Endothelial cell of umbilical vein (primary cell): ENCODE results near the gene RPS19BP1. TPM values are rescaled to one million over a fixed set of nuclear protein-coding genes. Genes with fewer than 3 reads are reported as not detected.

ENCODE experiments used
- BruUV-seq: library from RNA; stranded (reverse); fragments of 400-500 nt; replicated peaks from 2 replicates; lab custom pipeline; 2021; lab: Mats Ljungman, UMichigan
- CTCF ChIA-PET: fragments of 300-600, 350-600 bp; sonication (Branson Sonifier 250); formaldehyde crosslinking; loops from one replicate; lab custom pipeline; 2021; ENCODE audit warnings: antibody characterized with exemption, inconsistent platforms; lab: Charles Lee
- POLR2A ChIA-PET: fragments of 300-600, 350-600 bp; sonication (Branson Sonifier 250); formaldehyde crosslinking; loops from one replicate; lab custom pipeline; 2021; ENCODE audit warnings: antibody characterized with exemption, inconsistent platforms; lab: Charles Lee
- DNase-seq: peaks from one replicate; pipeline ENCODE4 v3.0.0-alpha.2; 2011; ENCODE audit warnings: low read depth, low spot score
- FAIRE-seq: peaks from 2 replicates; lab custom pipeline; 2011; peaks lifted over from hg19 to GRCh38; lab: Jason Lieb, UNC
- H2AFZ ChIP-seq: 2 replicates; pipeline ENCODE4 v1.6.0; 2012; ENCODE audit warnings: low read depth, low read length, control low read depth, inconsistent platforms
- H3K27ac ChIP-seq: 2 replicates; pipeline ENCODE4 v1.5.1; 2011; ENCODE audit warnings: low read depth, mild to moderate bottlenecking, control low read depth, low read length, moderate library complexity; ENCODE audit not compliant: insufficient read depth
- H3K27me3 ChIP-seq, 2 experiments: 2 replicates each; pipeline versions ENCODE4 v1.6.0 to v1.6.1; 2011; ENCODE audit warnings: low read length in 2 of 2, mixed read lengths in 1 of 2; ENCODE audit not compliant: control insufficient read depth in 2 of 2, insufficient read depth in 2 of 2
- H3K36me3 ChIP-seq, 2 experiments: 2 replicates in 1 of 2; 3 replicates in 1 of 2; pipeline ENCODE4 v1.5.1; 2011; ENCODE audit warnings: low read length in 2 of 2, mild to moderate bottlenecking in 1 of 2, moderate library complexity in 1 of 2; ENCODE audit not compliant: control insufficient read depth in 2 of 2, insufficient read depth in 2 of 2; ENCODE audit errors: extremely low read depth in 1 of 2
- H3K4me1 ChIP-seq: 3 replicates; pipeline ENCODE4 v1.5.1; 2011; ENCODE audit warnings: mild to moderate bottlenecking, low read length; ENCODE audit not compliant: control insufficient read depth, insufficient read depth; ENCODE audit errors: extremely low read depth
- H3K4me2 ChIP-seq: 2 replicates; pipeline ENCODE4 v1.6.1; 2011; ENCODE audit warnings: low read length, control low read depth, mixed read lengths; ENCODE audit not compliant: insufficient read depth
- H3K4me3 ChIP-seq, 3 experiments: fragments of 200-600 bp in 1 of 3; sonication (generic), shearing (Covaris generic) in 1 of 3; replicated peaks in 1 of 3; 2 replicates each; pipeline ENCODE4 v1.5.1; 2011 to 2016; ENCODE audit warnings: control low read depth in 3 of 3, low read length in 3 of 3, mild to moderate bottlenecking in 2 of 3, inconsistent platforms in 1 of 3, low read depth in 1 of 3, moderate library complexity in 1 of 3; ENCODE audit not compliant: insufficient read depth in 1 of 3
- H3K79me2 ChIP-seq: 2 replicates; pipeline ENCODE4 v1.6.0; 2012; ENCODE audit warnings: low read length, inconsistent platforms; ENCODE audit not compliant: control insufficient read depth, insufficient read depth
- H3K9ac ChIP-seq: replicated peaks from 2 replicates; pipeline ENCODE3; 2011; ENCODE audit warnings: low read length, control low read depth; ENCODE audit not compliant: insufficient read depth; ENCODE audit errors: extremely low read depth
- H3K9me1 ChIP-seq: replicated peaks from 3 replicates; pipeline ENCODE4 v1.6.0; 2011; ENCODE audit warnings: mild to moderate bottlenecking, low read length; ENCODE audit not compliant: control insufficient read depth, insufficient read depth; ENCODE audit errors: extremely low read depth
- H3K9me3 ChIP-seq: replicated peaks from 2 replicates; pipeline ENCODE4 v1.5.1; 2012; ENCODE audit warnings: low read length, inconsistent platforms; ENCODE audit not compliant: control insufficient read depth, insufficient read depth
- H4K20me1 ChIP-seq: replicated peaks from 2 replicates; pipeline ENCODE3; 2011; ENCODE audit warnings: mild to moderate bottlenecking, low read length; ENCODE audit not compliant: control insufficient read depth, insufficient read depth; ENCODE audit errors: extremely low read depth
- CTCF ChIP-seq, 2 donors: IDR thresholded peaks; 1 replicate in 1 of 2; 2 replicates in 1 of 2; pipeline ENCODE4 v1.5.1; 2011; ENCODE audit warnings: low read length in 2 of 2, mild to moderate bottlenecking in 2 of 2, moderate library complexity in 2 of 2, control low read depth in 1 of 2, inconsistent platforms in 1 of 2, low read depth in 1 of 2; ENCODE audit not compliant: insufficient read depth in 1 of 2; ENCODE audit errors: extremely low read depth in 1 of 2
- GATA2 ChIP-seq: IDR thresholded peaks from 2 replicates; pipeline ENCODE4 v1.7.0; 2011; ENCODE audit warnings: low read depth, mild to moderate bottlenecking, moderate library complexity, mixed read lengths, low read length; ENCODE audit not compliant: insufficient read length, insufficient read depth
- MAX ChIP-seq: IDR thresholded peaks from 2 replicates; pipeline ENCODE4 v1.6.1; 2011; ENCODE audit not compliant: insufficient read depth, insufficient read length
- POLR2AphosphoS5 ChIP-seq: IDR thresholded peaks from 2 replicates; pipeline ENCODE4 v1.6.1; 2012; ENCODE audit warnings: low read depth, mild to moderate bottlenecking, control low read depth, low read length, moderate library complexity; ENCODE audit not compliant: insufficient read depth
- dilution Hi-C: fragments of 300-500 bp; cut with MboI; formaldehyde crosslinking; loops from one replicate; pipeline ENCODE4 v1.15.0; 2019; ENCODE audit warnings: low sequenced_read_pairs; ENCODE audit not compliant: extremely low pct_ligation_motif_present
- intact Hi-C: fragments of 100-400 bp; cut with micrococcal nuclease; formaldehyde crosslinking; loops from one replicate; pipeline ENCODE4 v1.10.0; 2022
- polyA plus RNA-seq, 4 experiments: library from polyadenylated mRNA; depleted of rRNA in 3 of 4; stranded (reverse) in 3 of 4; unstranded in 1 of 4; fragments of >200 nt; gene quantifications; 2 replicates each; pipeline versions ENCODE4 v1.2.1 to v1.2.3, GENCODE V29; 2011 to 2012; ENCODE audit warnings: missing spikeins in 1 of 4
- total RNA-seq: library from RNA; stranded (reverse); gene quantifications from 2 replicates; pipeline ENCODE4 v1.2.3, GENCODE V29; 2021

The RPS19BP1 gene
- total and polyA plus RNA-seq, 2 donors (not counting 3 experiments of a cell fraction or from before 2014, with no cell fraction given): 66.6 to 84.3 TPM

- Histone ChIP-seq H3K27ac (no peak overlapping the region), H3K9me1 (no peaks in the 10 kb centered on the region), H2AFZ (no peak overlapping the region), H4K20me1 (no peaks in the 10 kb centered on the region), H3K4me3 (no peak overlapping the region), H3K4me1 (peaks cover 3% of the 10 kb centered on the region), H3K27me3 (peaks cover 0 to 3% of the 10 kb centered on the region in 2 experiments), H3K4me2 (no peak overlapping the region), H3K79me2 (peaks cover under 1% of the 10 kb centered on the region), H3K9me3 (no peaks in the 10 kb centered on the region), H3K9ac (no peak overlapping the region), H3K36me3 (no peaks in the 10 kb centered on the region)
- FAIRE-seq: no peak
- dilution Hi-C loops: no loop called here
- intact Hi-C loops: loop anchor here (10.0 kb wide), 1 partner anchor 153 kb away; the partner anchor contains the start of gene SYNGR1
- DNase-seq: no peak
- CTCF ChIA-PET: interaction anchor here (0.7 to 4.9 kb wide), 8 partner anchors 17 to 839 kb away, joined by 3 to 130 read pairs (median 12); partner anchors contain the start of genes RPS19BP1 and TAB1
- no TSS peak for BruUV-seq
- POLR2A ChIA-PET: no interaction called here
- TF ChIP-seq POLR2AphosphoS5: no peak
- no peak for TF ChIP-seq MAX
- TF ChIP-seq CTCF (IDR thresholded peaks at IDR 0.05; ENCODE audit: extremely low read depth in 1 of 2, insufficient read depth in 1 of 2, low read depth in 1 of 2, low read length in 2 of 2): no peak
- TF ChIP-seq GATA2: no peak
These were observed 35.1 kb downstream of the RPS19BP1 start for GRCh38 chr22:39497429-39497828.
